Measurements from ENCODE around the gene TPD52L2. TPM values are rescaled to one million over a fixed set of nuclear protein-coding genes. Genes with fewer than 3 reads are reported as not detected.

Gene TPD52L2
- polyA plus RNA-seq, 1 donor, result 63.6 TPM

DNA sequence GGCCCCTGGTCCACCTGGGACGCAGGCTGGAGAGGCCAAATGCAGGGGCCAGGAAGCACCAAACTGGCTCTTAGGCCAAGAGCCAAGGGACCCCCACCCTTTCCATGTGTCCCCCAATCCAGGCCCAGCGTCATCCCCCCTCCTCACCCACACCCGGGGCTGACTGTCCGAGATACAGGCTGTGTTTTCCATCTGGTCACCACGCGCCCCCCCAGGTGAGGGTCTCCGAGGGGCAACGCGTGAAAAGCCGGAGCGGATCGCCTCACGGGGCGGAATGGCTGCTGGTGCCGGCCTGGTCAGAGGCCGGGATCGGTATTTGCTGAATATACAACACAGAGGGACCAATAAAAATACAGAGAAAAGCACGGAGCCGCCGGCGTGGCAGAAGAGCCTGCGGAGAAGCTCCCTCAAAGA is 9.0 kb upstream of the TPD52L2 start:
- no CpG with 5 or more reads among the region's 22 CpGs for WGBS (ENCODE audit: insufficient coverage, low lambda C conversion rate)
- DNase-seq, result no peak
- no peak overlapping the region for H3K4me3 ChIP-seq (ENCODE audit: low read length)
- no peaks in the 10 kb centered on the region for H3K36me3 ChIP-seq (ENCODE audit: control insufficient read depth, insufficient read depth, low read length)
- H3K9me3 ChIP-seq (ENCODE audit: control insufficient read depth, low read depth, low read length), result peaks cover 5% of the 10 kb centered on the region
- peaks cover 50% of the 10 kb centered on the region for H3K27me3 ChIP-seq (ENCODE audit: control insufficient read depth, insufficient read depth, low read length)
- H3K4me1 ChIP-seq (ENCODE audit: control insufficient read depth, insufficient read depth, low read length), result peaks cover 47% of the 10 kb centered on the region
- no peak overlapping the region for H3K27ac ChIP-seq (ENCODE audit: low read length)

DNA sequence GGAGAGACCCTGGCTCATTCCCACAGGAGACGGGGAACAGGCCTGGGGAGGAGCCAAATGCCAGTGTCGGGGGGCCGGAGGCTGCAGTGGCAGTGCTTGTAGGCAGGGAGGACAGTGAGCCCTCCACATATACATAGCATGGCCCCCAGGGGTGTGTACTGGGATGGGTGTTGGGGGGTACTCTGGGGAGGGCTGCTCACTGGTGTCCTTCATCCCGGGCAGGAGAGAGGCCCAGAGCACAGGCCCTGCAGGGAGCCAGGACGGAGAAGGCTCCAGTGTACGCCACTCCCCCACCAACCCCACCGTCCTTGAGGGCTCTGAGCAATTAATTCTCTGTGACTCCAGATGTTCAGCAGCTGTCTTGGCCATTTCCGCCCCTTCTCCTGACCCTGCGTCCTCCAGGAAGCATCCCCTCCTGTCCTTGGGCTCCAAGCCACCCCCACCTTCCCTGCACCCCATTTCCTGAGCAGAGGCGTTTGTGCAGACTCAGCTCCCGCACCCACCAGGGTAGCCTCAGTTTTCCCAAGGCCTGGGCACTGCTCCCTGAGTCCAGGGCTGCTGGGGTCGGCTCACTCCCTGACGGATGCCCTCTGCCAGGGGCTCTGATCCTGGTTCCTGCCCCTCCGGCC is 7.2 kb upstream of the TPD52L2 start:
- peaks cover 5% of the 10 kb centered on the region for H3K36me3 ChIP-seq (ENCODE audit: control insufficient read depth, insufficient read depth, low read length)
- peaks cover 12% of the 10 kb centered on the region for H3K9me3 ChIP-seq (ENCODE audit: control insufficient read depth, low read depth, low read length)
- H3K4me1 ChIP-seq (ENCODE audit: control insufficient read depth, insufficient read depth, low read length), result peaks cover 47% of the 10 kb centered on the region
- no CpG with 5 or more reads among the region's 14 CpGs for WGBS (ENCODE audit: insufficient coverage, low lambda C conversion rate)
- peak overlapping the region; percentile 68 for H3K27ac ChIP-seq (ENCODE audit: low read length)
- peak; percentile 43 for DNase-seq
- peaks cover 46% of the 10 kb centered on the region for H3K27me3 ChIP-seq (ENCODE audit: control insufficient read depth, insufficient read depth, low read length)
- no peak overlapping the region for H3K4me3 ChIP-seq (ENCODE audit: low read length)

DNA sequence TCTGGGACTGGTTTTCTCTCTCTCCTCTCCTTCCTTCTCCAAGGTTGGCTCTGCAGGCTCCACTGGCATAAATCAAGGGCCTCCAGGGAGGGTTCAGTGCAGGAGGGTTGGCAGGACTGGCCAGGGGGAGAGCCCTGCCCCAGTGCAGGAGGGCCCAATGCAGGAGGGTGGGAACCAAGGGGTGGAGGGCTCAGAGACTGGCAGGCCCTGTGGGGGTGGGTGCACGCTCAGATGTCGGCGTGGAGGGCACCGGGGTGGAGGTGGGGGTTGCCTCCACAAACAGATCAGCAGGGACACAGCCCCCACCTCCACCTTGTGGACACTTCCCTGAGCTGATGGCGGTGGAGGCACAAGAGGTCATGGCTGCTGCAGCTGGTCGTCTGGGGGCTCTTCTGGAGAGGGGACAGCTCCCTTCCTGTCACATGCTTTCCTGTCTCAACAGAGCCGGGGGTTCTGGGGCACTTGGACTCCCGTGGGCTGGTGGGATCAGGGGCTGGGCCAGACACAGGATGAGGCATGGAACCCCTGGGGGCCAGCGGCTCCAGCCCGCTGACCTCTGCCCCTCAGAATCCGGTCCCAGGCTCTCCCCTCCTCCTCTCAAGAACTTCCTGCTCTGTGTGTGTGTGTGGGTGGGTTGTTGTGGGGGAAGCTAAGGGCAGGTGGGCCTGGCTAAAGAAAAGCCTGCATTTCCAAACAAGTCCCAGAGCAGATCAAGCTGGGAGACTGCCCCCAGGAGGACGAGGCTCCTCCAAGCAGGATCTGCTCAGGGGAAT is 6.5 kb upstream of the TPD52L2 start:
- Histone ChIP-seq H3K9me3 (ENCODE audit: control insufficient read depth, low read depth, low read length) (peaks cover 12% of the 10 kb centered on the region), H3K27ac (ENCODE audit: low read length) (peak overlapping the region; percentile 68), H3K36me3 (ENCODE audit: control insufficient read depth, insufficient read depth, low read length) (peaks cover 5% of the 10 kb centered on the region), H3K27me3 (ENCODE audit: control insufficient read depth, insufficient read depth, low read length) (peaks cover 43% of the 10 kb centered on the region), H3K4me3 (ENCODE audit: low read length) (no peak overlapping the region), H3K4me1 (ENCODE audit: control insufficient read depth, insufficient read depth, low read length) (peaks cover 53% of the 10 kb centered on the region)
- WGBS (ENCODE audit: insufficient coverage, low lambda C conversion rate), result no CpG with 5 or more reads among the region's 12 CpGs
- DNase-seq, result peak; percentile 37 to 54

DNA sequence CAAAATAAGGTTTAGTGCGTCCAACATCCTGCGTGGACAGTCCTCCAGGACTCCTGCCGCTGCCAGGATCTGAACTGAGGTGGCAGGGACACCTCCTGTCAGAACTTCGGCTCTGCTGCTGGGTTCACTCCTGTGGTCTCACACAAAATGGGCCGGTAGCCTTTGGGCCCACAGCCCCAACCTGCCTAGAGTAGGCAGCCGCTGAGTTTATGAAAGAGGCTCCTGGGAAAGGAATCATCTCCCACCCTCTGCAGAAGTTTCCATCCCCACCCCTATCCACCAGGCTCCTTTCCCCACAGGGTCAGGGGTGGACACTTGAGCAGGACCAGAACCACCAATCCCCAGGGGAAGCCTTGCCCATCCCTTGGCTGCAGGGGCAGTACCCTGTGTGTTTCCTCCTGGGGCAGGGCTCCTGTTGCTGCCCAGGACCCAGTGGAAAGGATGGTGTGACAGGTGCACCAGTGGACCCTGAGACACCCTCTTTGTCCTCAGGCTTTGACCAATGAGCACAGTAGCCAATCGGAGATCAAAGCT is 5.8 kb upstream of the TPD52L2 start:
- peaks cover 5% of the 10 kb centered on the region for H3K36me3 ChIP-seq (ENCODE audit: control insufficient read depth, insufficient read depth, low read length)
- peaks cover 36% of the 10 kb centered on the region for H3K27me3 ChIP-seq (ENCODE audit: control insufficient read depth, insufficient read depth, low read length)
- no peak overlapping the region for H3K27ac ChIP-seq (ENCODE audit: low read length)
- no peak overlapping the region for H3K4me3 ChIP-seq (ENCODE audit: low read length)
- H3K4me1 ChIP-seq (ENCODE audit: control insufficient read depth, insufficient read depth, low read length), result peaks cover 52% of the 10 kb centered on the region
- no CpG with 5 or more reads among the region's 7 CpGs for WGBS (ENCODE audit: insufficient coverage, low lambda C conversion rate)
- no peak for DNase-seq
- H3K9me3 ChIP-seq (ENCODE audit: control insufficient read depth, low read depth, low read length), result peaks cover 9% of the 10 kb centered on the region

DNA sequence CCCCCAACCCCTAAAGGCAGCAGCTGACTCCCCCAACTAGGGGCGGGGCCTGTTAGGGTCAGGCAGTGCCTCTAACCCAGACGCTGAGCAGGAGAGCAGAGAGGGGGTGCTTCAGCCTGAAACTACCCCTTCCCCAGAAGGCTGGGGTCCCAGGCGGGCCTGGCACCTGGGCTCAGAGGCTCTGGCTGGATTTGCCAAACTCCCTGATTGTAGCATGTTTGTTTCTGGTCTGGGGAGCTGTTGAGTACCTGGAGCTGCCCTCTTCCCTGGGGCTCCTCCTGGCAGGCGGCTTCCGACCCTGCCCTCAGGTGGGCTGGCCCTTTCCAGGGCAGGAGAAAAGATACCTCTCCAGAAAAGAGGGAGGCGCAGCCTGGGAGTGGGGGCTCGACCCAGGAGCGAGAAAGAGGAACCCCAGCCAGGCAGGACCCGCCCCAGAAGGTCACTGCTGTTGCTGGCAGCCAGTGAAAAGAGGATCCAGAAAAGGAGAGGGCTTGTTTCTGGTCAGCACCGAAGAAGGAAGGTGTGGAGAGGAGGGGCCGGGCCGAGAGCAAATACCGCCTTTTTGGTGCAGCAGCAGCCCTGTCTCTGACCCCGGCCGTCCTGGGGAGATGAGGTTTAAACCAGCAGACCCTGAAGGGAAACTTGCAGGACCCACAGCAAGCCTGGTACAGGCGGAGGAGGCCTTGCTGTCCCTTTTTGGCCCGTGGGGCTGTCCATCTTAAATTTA is 4.6 kb upstream of the TPD52L2 start:
- H3K27ac ChIP-seq (ENCODE audit: low read length), result no peak overlapping the region

DNA sequence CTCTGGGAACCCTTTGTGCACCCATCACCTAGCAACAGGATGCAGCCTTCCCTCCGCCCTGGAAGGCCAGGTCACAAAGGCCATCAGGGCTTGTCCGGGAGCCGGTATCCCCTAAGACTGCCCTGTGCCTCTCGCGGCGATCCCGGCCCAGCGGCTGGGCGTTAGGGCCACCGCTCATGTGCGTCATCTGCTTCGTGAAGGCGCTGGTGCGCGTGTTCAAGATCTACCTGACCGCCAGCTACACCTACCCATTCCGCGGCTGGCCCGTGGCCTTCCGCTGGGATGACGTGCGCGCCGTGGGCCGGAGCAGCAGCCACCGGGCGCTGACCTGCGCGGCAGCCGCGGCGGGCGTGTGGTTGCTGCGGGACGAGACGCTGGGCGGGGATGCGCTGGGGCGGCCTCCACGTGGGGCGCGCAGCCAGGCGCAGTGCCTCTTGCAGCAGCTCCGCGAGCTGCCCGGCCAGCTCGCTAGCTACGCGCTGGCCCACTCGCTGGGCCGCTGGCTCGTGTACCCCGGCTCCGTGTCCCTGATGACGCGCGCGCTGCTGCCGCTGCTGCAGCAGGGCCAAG is 3.6 kb upstream of the TPD52L2 start, which contains the start of gene ABHD16B:
TSS of gene ABHD16B (plus strand) at position 134 of the 570 bp plus-strand sequence. CDS start at position 177, 43 bp downstream.
- Histone ChIP-seq H3K9me3 (ENCODE audit: control insufficient read depth, low read depth, low read length) (peaks cover 8% of the 10 kb centered on the region), H3K27ac (ENCODE audit: low read length) (no peak within 1 kb of the TSS), H3K4me3 (ENCODE audit: low read length) (no peak within 1 kb of the TSS), H3K36me3 (ENCODE audit: control insufficient read depth, insufficient read depth, low read length) (peaks cover 5% of the 10 kb centered on the region), H3K4me1 (ENCODE audit: control insufficient read depth, insufficient read depth, low read length) (peaks cover 34% of the 10 kb centered on the region), H3K27me3 (ENCODE audit: control insufficient read depth, insufficient read depth, low read length) (peaks cover 14% of the 10 kb centered on the region)
- 100% methylated on average over 1 of the region's 59 CpGs for WGBS (ENCODE audit: insufficient coverage, low lambda C conversion rate)
- DNase-seq, result no peak

More for the DNA sequence above, 4.6 kb upstream of the TPD52L2 start:
- 17% methylated on average over 1 of the region's 17 CpGs for WGBS (ENCODE audit: insufficient coverage, low lambda C conversion rate)
- H3K4me3 ChIP-seq (ENCODE audit: low read length), result no peak overlapping the region
- H3K36me3 ChIP-seq (ENCODE audit: control insufficient read depth, insufficient read depth, low read length), result peaks cover 5% of the 10 kb centered on the region
- H3K4me1 ChIP-seq (ENCODE audit: control insufficient read depth, insufficient read depth, low read length), result peaks cover 40% of the 10 kb centered on the region
- peaks cover 24% of the 10 kb centered on the region for H3K27me3 ChIP-seq (ENCODE audit: control insufficient read depth, insufficient read depth, low read length)
- H3K9me3 ChIP-seq (ENCODE audit: control insufficient read depth, low read depth, low read length), result peaks cover 8% of the 10 kb centered on the region
- DNase-seq, result no peak

DNA sequence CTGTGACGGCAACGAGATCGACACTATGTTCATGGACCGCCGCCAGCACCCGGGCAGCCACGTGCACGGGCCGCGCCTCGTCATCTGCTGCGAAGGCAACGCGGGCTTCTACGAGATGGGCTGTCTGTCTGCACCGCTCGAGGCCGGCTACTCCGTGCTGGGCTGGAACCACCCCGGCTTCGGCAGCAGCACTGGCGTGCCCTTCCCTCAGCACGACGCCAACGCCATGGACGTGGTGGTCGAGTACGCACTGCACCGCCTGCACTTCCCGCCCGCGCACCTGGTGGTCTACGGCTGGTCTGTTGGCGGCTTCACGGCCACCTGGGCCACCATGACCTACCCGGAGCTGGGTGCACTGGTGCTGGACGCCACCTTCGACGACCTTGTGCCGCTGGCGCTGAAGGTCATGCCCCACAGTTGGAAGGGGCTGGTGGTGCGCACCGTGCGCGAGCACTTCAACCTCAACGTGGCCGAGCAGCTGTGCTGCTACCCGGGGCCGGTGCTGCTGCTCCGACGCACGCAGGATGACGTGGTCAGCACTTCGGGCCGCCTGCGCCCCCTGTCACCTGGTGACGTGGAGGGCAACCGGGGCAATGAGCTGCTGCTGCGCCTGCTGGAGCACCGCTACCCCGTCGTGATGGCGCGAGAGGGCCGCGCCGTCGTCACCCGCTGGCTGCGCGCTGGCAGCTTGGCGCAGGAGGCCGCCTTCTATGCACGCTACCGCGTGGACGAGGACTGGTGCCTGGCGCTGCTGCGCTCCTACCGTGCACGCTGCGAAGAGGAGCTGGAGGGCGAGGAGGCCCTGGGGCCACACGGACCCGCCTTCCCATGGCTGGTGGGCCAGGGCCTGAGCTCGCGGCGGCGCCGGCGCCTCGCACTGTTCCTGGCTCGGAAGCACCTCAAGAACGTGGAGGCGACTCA is 2.8 kb upstream of the TPD52L2 start:
- H3K4me1 ChIP-seq (ENCODE audit: control insufficient read depth, insufficient read depth, low read length), result peaks cover 29% of the 10 kb centered on the region
- peaks cover 8% of the 10 kb centered on the region for H3K9me3 ChIP-seq (ENCODE audit: control insufficient read depth, low read depth, low read length)
- no CpG with 5 or more reads among the region's 95 CpGs for WGBS (ENCODE audit: insufficient coverage, low lambda C conversion rate)
- no peak overlapping the region for H3K4me3 ChIP-seq (ENCODE audit: low read length)
- H3K36me3 ChIP-seq (ENCODE audit: control insufficient read depth, insufficient read depth, low read length), result peaks cover 5% of the 10 kb centered on the region
- peaks cover 8% of the 10 kb centered on the region for H3K27me3 ChIP-seq (ENCODE audit: control insufficient read depth, insufficient read depth, low read length)
- H3K27ac ChIP-seq (ENCODE audit: low read length), result no peak overlapping the region
- DNase-seq, result no peak

DNA sequence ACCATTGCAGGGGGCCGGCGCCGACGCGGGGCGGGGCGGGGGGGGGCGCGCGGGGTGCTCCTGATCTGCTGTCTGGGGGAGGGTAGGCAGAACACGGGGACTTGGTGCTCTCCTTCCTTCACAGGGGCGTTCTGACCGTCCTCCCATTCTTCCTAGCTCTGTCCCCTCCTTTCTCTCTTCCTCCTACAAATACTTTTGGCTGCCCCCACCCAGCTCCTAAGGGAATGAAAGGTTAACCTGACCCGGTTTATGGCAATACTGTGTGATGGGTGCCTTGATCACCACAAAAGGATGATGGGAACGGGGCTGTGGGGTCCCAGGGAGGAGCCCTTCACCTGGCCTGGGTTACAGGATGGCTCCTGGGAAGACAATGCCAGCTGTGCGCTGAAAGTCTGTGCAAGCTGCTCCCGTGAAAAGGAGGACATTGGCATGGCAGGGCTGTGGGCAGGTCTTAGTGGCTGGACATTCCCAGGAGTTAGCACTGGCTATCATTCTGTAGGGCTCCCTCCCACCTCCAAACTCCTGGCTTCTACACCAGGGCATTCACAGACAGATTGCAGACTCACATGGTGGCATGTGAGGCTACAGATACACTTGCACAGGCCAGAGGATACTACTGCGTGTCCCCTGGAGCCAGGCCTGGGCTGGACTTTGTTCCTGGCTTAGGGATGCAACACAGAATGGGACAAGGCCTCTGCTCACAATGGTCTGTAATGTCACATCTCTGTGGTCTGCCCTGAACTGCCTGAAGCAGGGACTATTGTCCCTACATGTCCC is 1.9 kb upstream of the TPD52L2 start:
- Histone ChIP-seq H3K36me3 (ENCODE audit: control insufficient read depth, insufficient read depth, low read length) (peaks cover 6% of the 10 kb centered on the region), H3K4me1 (ENCODE audit: control insufficient read depth, insufficient read depth, low read length) (peaks cover 25% of the 10 kb centered on the region), H3K27ac (ENCODE audit: low read length) (peak overlapping the region; percentile 96), H3K9me3 (ENCODE audit: control insufficient read depth, low read depth, low read length) (peaks cover 8% of the 10 kb centered on the region), H3K27me3 (ENCODE audit: control insufficient read depth, insufficient read depth, low read length) (peaks cover 2% of the 10 kb centered on the region), H3K4me3 (ENCODE audit: low read length) (peak overlapping the region; percentile 98)
- no peak for DNase-seq
- WGBS (ENCODE audit: insufficient coverage, low lambda C conversion rate), result no CpG with 5 or more reads among the region's 18 CpGs

Data from large intestine (tissue), 3 donors.